Esophagus squamous epithelium (tissue), 5 donors: Measurements from ENCODE around the gene CCR4. TPM values are rescaled to one million over a fixed set of nuclear protein-coding genes. Genes with fewer than 3 reads are reported as not detected.

Experiments used
- DNase-seq: peaks from one replicate; lab custom pipeline; 2025; lab: John Stamatoyannopoulos, UW
- H3K27ac ChIP-seq, 4 donors: fragments of 200-600 bp; sonication (generic); one replicate each; pipeline ENCODE4 v1.5.1; 2016 to 2019; ENCODE audit warnings: mild to moderate bottlenecking in 1 of 4
- H3K27me3 ChIP-seq, 4 donors: fragments of 200-600 bp; sonication (generic); 1 replicate in 3 of 4; 2 replicates in 1 of 4; pipeline versions ENCODE4 v1.5.1 to v1.6.0; 2017 to 2021; ENCODE audit warnings: antibody characterized with exemption in 1 of 4
- H3K36me3 ChIP-seq, 3 donors: fragments of 200-600 bp; sonication (generic); one replicate each; pipeline ENCODE4 v1.5.1; 2016 to 2019
- H3K4me1 ChIP-seq, 3 donors: fragments of 200-600 bp; sonication (generic); one replicate each; pipeline ENCODE4 v1.5.1; 2017 to 2019
- H3K4me3 ChIP-seq, 4 donors: fragments of 200-600 bp; sonication (generic); 1 replicate in 3 of 4; 2 replicates in 1 of 4; pipeline ENCODE4 v1.5.1; 2016 to 2019; ENCODE audit warnings: mild to moderate bottlenecking in 2 of 4, moderate library complexity in 1 of 4
- H3K9me3 ChIP-seq, 3 donors: fragments of 200-600 bp; sonication (generic); one replicate each; pipeline ENCODE4 v1.5.1; 2016 to 2019
- POLR2A ChIP-seq, 4 donors: fragments of 450-650 bp; IDR thresholded peaks; one replicate each; pipeline ENCODE4 v1.6.1; 2017; ENCODE audit warnings: antibody characterized with exemption in 4 of 4, mild to moderate bottlenecking in 4 of 4, moderate library complexity in 3 of 4
- WGBS, 2 donors: methylation state at CpG; one replicate each; pipeline ENCODE4 v1.1.5; 2018; 5-methylcytosine and 5-hydroxymethylcytosine counted together
- intact Hi-C: fragments of 100-400 bp; cut with DNase I; formaldehyde crosslinking; loops from one replicate; pipeline ENCODE4 v1.15.0; 2022
- total RNA-seq, 4 donors: library from RNA; depleted of rRNA; stranded (reverse); fragments of >200 nt; gene quantifications; one replicate each; pipeline ENCODE4 v1.1.0, GENCODE V29; 2016
- TF ChIP-seq, protein P1 (sequence below), 6 experiments: fragments of 450-650 bp in 4 of 6; fragments of 200-600 bp in 2 of 6; sonication (generic) in 2 of 6; IDR thresholded peaks; one replicate each; pipeline ENCODE4 v1.5.1; 2016 to 2019; ENCODE audit warnings: antibody characterized with exemption in 6 of 6, mild to moderate bottlenecking in 4 of 6, moderate library complexity in 4 of 6
- donor health status: DM: yes; HTN: yes; CAD: no.

CCR4 gene
- total RNA-seq, 4 donors from 2014 or later, result 0.27 to 0.94 (median 0.62) TPM

GRCh38 chr3:33000691-33001385, 49.4 kb downstream of the CCR4 start:
- peaks cover 0 to 64% (median 0%) of the 10 kb centered on the region in 3 donors for H3K36me3 ChIP-seq
- intact Hi-C loops, result no loop called here
- TF ChIP-seq POLR2A (IDR thresholded peaks at IDR 0.05), result no peak
- TF ChIP-seq, protein P1, sequence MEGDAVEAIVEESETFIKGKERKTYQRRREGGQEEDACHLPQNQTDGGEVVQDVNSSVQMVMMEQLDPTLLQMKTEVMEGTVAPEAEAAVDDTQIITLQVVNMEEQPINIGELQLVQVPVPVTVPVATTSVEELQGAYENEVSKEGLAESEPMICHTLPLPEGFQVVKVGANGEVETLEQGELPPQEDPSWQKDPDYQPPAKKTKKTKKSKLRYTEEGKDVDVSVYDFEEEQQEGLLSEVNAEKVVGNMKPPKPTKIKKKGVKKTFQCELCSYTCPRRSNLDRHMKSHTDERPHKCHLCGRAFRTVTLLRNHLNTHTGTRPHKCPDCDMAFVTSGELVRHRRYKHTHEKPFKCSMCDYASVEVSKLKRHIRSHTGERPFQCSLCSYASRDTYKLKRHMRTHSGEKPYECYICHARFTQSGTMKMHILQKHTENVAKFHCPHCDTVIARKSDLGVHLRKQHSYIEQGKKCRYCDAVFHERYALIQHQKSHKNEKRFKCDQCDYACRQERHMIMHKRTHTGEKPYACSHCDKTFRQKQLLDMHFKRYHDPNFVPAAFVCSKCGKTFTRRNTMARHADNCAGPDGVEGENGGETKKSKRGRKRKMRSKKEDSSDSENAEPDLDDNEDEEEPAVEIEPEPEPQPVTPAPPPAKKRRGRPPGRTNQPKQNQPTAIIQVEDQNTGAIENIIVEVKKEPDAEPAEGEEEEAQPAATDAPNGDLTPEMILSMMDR (IDR thresholded peaks at IDR 0.05), result no peak
- DNase-seq, result no peak
- H3K4me3 ChIP-seq, result no peak overlapping the region
- no peak overlapping the region for H3K27ac ChIP-seq
- no peaks in the 10 kb centered on the region for H3K27me3 ChIP-seq
- WGBS, 2 donors, result 87 to 96% methylated on average over 3 of the region's 3 CpGs
- H3K9me3 ChIP-seq, result no peaks in the 10 kb centered on the region
- H3K4me1 ChIP-seq, result peaks cover 0 to 3% (median 0%) of the 10 kb centered on the region in 3 donors

GRCh38 chr3:33001889-33002288, 50.4 kb downstream of the CCR4 start:
- no peak overlapping the region for H3K27ac ChIP-seq
- H3K36me3 ChIP-seq, result peaks cover 0 to 69% (median 0%) of the 10 kb centered on the region in 3 donors
- no peak for DNase-seq
- no peaks in the 10 kb centered on the region for H3K9me3 ChIP-seq
- H3K4me1 ChIP-seq, result peaks cover 0 to 3% (median 0%) of the 10 kb centered on the region in 3 donors
- H3K27me3 ChIP-seq, result no peaks in the 10 kb centered on the region
- TF ChIP-seq POLR2A (IDR thresholded peaks at IDR 0.05), result no peak
- TF ChIP-seq, protein P1 (IDR thresholded peaks at IDR 0.05), result no peak
- intact Hi-C loops, result no loop called here
- no peak overlapping the region for H3K4me3 ChIP-seq
- 52 to 59% methylated on average over 2 of the region's 2 CpGs for WGBS, 2 donors

GRCh38 chr3:33003308-33003707, 51.9 kb downstream of the CCR4 start:
- H3K27ac ChIP-seq, result no peak overlapping the region
- no peaks in the 10 kb centered on the region for H3K27me3 ChIP-seq
- no peaks in the 10 kb centered on the region for H3K9me3 ChIP-seq
- DNase-seq, result no peak
- H3K4me1 ChIP-seq, result peaks cover 0 to 3% (median 0%) of the 10 kb centered on the region in 3 donors
- 95 to 96% methylated on average over 4 of the region's 4 CpGs for WGBS, 2 donors
- H3K4me3 ChIP-seq, result no peak overlapping the region
- TF ChIP-seq, protein P1 (IDR thresholded peaks at IDR 0.05), result no peak
- no peak for TF ChIP-seq POLR2A (IDR thresholded peaks at IDR 0.05)
- intact Hi-C loops, result no loop called here
- peaks cover 0 to 71% (median 0%) of the 10 kb centered on the region in 3 donors for H3K36me3 ChIP-seq

- H3K4me1 ChIP-seq, result peaks cover 0 to 3% (median 0%) of the 10 kb centered on the region in 3 donors
- 93% methylated on average over 4 of the region's 4 CpGs for WGBS, 2 donors
- peaks cover 0 to 70% (median 0%) of the 10 kb centered on the region in 3 donors for H3K36me3 ChIP-seq
- no peak overlapping the region for H3K27ac ChIP-seq
- no peak for TF ChIP-seq POLR2A (IDR thresholded peaks at IDR 0.05)
- TF ChIP-seq, protein P1 (IDR thresholded peaks at IDR 0.05), result no peak
- H3K4me3 ChIP-seq, result no peak overlapping the region
- intact Hi-C loops, result no loop called here
- no peaks in the 10 kb centered on the region for H3K27me3 ChIP-seq
- H3K9me3 ChIP-seq, result no peaks in the 10 kb centered on the region
- no peak for DNase-seq
Measured at GRCh38 chr3:33004205-33004604, 52.8 kb downstream of the CCR4 start.

- H3K4me3 ChIP-seq, result no peak overlapping the region
- peaks cover 0 to 3% (median 0%) of the 10 kb centered on the region in 3 donors for H3K4me1 ChIP-seq
- intact Hi-C loops, result no loop called here
- 94 to 100% methylated on average over 2 of the region's 2 CpGs for WGBS, 2 donors
- H3K27ac ChIP-seq, result no peak overlapping the region
- no peaks in the 10 kb centered on the region for H3K27me3 ChIP-seq
- H3K9me3 ChIP-seq, result no peaks in the 10 kb centered on the region
- no peak for DNase-seq
- H3K36me3 ChIP-seq, result peaks cover 0 to 65% (median 0%) of the 10 kb centered on the region in 3 donors
- TF ChIP-seq POLR2A (IDR thresholded peaks at IDR 0.05), result no peak
- TF ChIP-seq, protein P1 (IDR thresholded peaks at IDR 0.05), result no peak
Measured at GRCh38 chr3:33004961-33005360, 53.5 kb downstream of the CCR4 start.
